ENCODE data around the gene GPR176. TPM values are rescaled to one million over a fixed set of nuclear protein-coding genes. Genes with fewer than 3 reads are reported as not detected.
A peak's percentile ranks its signal among the peaks of the same experiment; 100 is the strongest.

Gene GPR176, protein sequence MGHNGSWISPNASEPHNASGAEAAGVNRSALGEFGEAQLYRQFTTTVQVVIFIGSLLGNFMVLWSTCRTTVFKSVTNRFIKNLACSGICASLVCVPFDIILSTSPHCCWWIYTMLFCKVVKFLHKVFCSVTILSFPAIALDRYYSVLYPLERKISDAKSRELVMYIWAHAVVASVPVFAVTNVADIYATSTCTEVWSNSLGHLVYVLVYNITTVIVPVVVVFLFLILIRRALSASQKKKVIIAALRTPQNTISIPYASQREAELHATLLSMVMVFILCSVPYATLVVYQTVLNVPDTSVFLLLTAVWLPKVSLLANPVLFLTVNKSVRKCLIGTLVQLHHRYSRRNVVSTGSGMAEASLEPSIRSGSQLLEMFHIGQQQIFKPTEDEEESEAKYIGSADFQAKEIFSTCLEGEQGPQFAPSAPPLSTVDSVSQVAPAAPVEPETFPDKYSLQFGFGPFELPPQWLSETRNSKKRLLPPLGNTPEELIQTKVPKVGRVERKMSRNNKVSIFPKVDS
- total RNA-seq = 21.1 and 22.0 TPM in 2 replicates
- long read RNA-seq, transcript GPR176-205 (3 exons, 2,816 nt) = major isoform, 16 of 35 reads
- long read RNA-seq, partial matches to known transcripts = 2 of 35 reads
- long read RNA-seq, other reads (novel, unspliced or antisense) = 17 of 35 reads

DNA sequence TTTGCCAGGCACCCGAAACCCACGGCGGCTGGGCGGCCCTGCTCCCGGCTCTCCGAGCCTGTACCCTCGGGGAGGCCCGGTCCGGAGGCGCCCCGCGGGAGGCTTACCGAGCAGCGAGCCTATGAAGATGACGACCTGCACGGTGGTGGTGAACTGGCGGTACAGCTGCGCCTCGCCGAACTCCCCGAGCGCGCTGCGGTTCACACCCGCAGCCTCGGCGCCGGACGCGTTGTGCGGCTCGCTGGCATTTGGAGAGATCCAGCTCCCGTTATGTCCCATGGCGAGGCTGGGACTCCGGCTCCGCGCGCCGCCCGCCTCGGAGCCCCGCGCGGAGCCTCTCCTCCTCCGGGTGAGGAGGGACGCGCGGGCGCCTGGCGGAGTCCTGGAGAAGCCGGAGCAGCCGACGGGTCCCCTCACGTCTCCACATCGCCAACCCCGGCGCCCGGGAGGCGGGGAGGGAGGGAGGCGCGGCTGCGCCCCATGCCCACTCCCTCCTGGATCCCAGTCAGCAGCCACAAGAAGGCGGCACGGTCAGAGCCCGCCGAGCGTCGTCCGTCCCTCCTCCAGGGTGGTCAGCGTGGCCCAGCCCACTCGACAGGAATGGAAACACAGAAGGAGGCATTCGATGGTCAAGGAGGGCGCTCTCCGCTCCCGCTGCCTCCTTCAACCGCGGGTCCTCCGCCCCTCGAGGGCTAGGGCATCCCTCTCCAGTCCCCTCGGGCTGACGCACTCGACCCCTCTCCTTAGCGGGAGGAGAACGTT, at the start of gene GPR176:
TSS of gene GPR176 (minus strand) at position 519 of the 762 bp plus-strand sequence. CDS start at position 279, 240 bp downstream.
- Mint-ChIP-seq H3K4me3 (ENCODE audit: unreplicated experiment) (peak within 1 kb of the TSS; percentile 85), H3K27ac (ENCODE audit: unreplicated experiment) (peak within 1 kb of the TSS; percentile 95), H3K4me1 (ENCODE audit: unreplicated experiment) (peaks cover 28% of the 10 kb centered on the region), H3K27me3 (ENCODE audit: unreplicated experiment) (no peaks in the 10 kb centered on the region), H3K36me3 (ENCODE audit: unreplicated experiment) (peaks cover under 1% of the 10 kb centered on the region), H3K9me3 (ENCODE audit: unreplicated experiment) (no peaks in the 10 kb centered on the region)
- TF ChIP-seq CTCF (IDR thresholded peaks at IDR 0.05) = no peak
- DNase-seq (ENCODE audit: extremely low spot score, unreplicated experiment) = peak; percentile 92

- no peaks in the 10 kb centered on the region for H3K9me3 Mint-ChIP-seq (ENCODE audit: unreplicated experiment)
- peaks cover 8% of the 10 kb centered on the region for H3K4me1 Mint-ChIP-seq (ENCODE audit: unreplicated experiment)
- TF ChIP-seq CTCF (IDR thresholded peaks at IDR 0.05) = no peak
- H3K4me3 Mint-ChIP-seq (ENCODE audit: unreplicated experiment) = no peak overlapping the region
- H3K27me3 Mint-ChIP-seq (ENCODE audit: unreplicated experiment) = no peaks in the 10 kb centered on the region
- H3K36me3 Mint-ChIP-seq (ENCODE audit: unreplicated experiment) = peaks cover 49% of the 10 kb centered on the region
- peak overlapping the region; percentile 35 for H3K27ac Mint-ChIP-seq (ENCODE audit: unreplicated experiment)
- no peak for DNase-seq (ENCODE audit: extremely low spot score, unreplicated experiment)
Observed at GRCh38 chr15:39969002-39969394, 48.9 kb upstream of the GPR176 start.

DNA sequence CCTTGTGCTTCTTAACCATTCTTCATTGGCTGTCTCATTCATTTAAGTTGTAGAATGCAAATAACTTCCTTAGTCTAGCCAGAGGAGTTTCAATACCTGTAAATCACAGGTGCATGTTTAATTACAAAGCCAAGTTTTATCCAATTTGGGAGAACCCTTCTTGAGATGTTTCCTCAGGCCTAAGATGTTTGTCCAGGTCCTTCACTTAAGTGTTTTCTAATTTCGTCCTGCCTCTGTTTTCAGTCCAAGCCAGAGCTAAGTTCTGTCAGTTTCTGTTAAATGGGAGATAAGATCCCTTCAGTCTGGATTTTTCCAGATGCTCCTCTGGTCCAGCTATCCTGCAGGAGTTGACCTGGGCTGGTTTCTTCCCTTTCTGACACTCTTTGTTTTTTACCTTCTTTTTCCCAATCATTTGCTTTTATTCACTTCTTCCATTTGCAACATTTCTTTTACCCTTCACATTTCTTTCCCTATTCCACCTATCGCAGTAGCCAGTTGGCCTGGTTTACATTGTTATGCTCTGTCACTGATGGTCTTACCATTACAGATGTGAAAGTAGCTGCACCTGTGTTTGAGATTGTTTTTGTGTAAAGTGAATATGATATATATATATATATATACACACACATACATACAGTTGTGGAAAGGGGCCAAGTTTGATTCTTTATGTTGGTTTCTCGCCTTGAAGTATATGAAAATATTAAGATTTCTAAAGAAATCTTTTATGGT, 48.4 kb upstream of the GPR176 start:
- no peak overlapping the region for H3K4me3 Mint-ChIP-seq (ENCODE audit: unreplicated experiment)
- H3K27ac Mint-ChIP-seq (ENCODE audit: unreplicated experiment) = no peak overlapping the region
- H3K36me3 Mint-ChIP-seq (ENCODE audit: unreplicated experiment) = peaks cover 48% of the 10 kb centered on the region
- peaks cover 12% of the 10 kb centered on the region for H3K4me1 Mint-ChIP-seq (ENCODE audit: unreplicated experiment)
- TF ChIP-seq CTCF (IDR thresholded peaks at IDR 0.05) = no peak
- H3K9me3 Mint-ChIP-seq (ENCODE audit: unreplicated experiment) = no peaks in the 10 kb centered on the region
- no peaks in the 10 kb centered on the region for H3K27me3 Mint-ChIP-seq (ENCODE audit: unreplicated experiment)
- no peak for DNase-seq (ENCODE audit: extremely low spot score, unreplicated experiment)

DNA sequence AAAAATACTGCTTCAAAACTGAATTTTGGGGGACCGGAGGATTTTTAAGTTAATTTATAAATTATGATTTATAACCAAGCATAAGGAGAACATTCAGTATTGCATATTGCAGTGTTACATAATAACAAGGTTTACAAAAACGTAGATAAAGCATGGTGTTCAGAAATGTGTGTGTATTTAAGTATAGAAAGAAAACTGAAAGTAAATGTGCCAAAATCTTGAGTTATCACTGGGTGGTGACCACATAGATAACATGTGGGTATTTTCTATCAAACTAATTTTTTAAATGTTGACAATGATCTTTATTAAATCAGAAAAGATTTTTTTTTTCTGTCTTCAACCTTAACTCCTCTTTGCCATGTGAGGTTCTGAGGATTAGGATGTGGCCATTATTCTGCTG, 46.5 kb upstream of the GPR176 start:
- H3K9me3 Mint-ChIP-seq (ENCODE audit: unreplicated experiment) = no peaks in the 10 kb centered on the region
- H3K4me3 Mint-ChIP-seq (ENCODE audit: unreplicated experiment) = no peak overlapping the region
- H3K27me3 Mint-ChIP-seq (ENCODE audit: unreplicated experiment) = no peaks in the 10 kb centered on the region
- no peak for TF ChIP-seq CTCF (IDR thresholded peaks at IDR 0.05)
- no peak for DNase-seq (ENCODE audit: extremely low spot score, unreplicated experiment)
- H3K4me1 Mint-ChIP-seq (ENCODE audit: unreplicated experiment) = peaks cover 12% of the 10 kb centered on the region
- peaks cover 53% of the 10 kb centered on the region for H3K36me3 Mint-ChIP-seq (ENCODE audit: unreplicated experiment)
- no peak overlapping the region for H3K27ac Mint-ChIP-seq (ENCODE audit: unreplicated experiment)
